WERI-Rb-1 (cell line): ENCODE measurements around the gene CASTOR1.
A peak's percentile ranks its signal among the peaks of the same experiment; 100 is the strongest.

Experiments
- DNase-seq: peaks from one replicate; pipeline ENCODE4 v3.0.0-alpha.2; 2020
- H3K27ac ChIP-seq: fragments of 250-450 bp; sonication (Bioruptor Pico); 2 replicates; pipeline ENCODE4 v1.5.1; 2020; ENCODE audit warnings: mild to moderate bottlenecking, moderate library complexity
- H3K27me3 ChIP-seq: fragments of 250-450 bp; sonication (Bioruptor Pico); 2 replicates; pipeline ENCODE4 v1.5.1; 2021; ENCODE audit warnings: mild to moderate bottlenecking, low read depth, moderate library complexity; ENCODE audit not compliant: insufficient read depth, severe bottlenecking
- H3K36me3 ChIP-seq: fragments of 250-450 bp; sonication (Bioruptor Pico); 2 replicates; pipeline ENCODE4 v1.5.1; 2020; ENCODE audit warnings: mild to moderate bottlenecking, moderate library complexity
- H3K4me3 ChIP-seq: 2 replicates; pipeline ENCODE4 v1.5.1; 2011; ENCODE audit warnings: low read depth, mild to moderate bottlenecking, control low read depth, low read length
- H3K9me3 ChIP-seq: fragments of 250-450 bp; sonication (Bioruptor Pico); 2 replicates; pipeline ENCODE4 v1.5.1; 2021; ENCODE audit warnings: mild to moderate bottlenecking, moderate library complexity; ENCODE audit not compliant: severe bottlenecking
- TF ChIP-seq, protein P1 (sequence below): IDR thresholded peaks from 2 replicates; pipeline ENCODE4 v1.5.1; 2011; ENCODE audit warnings: low read depth, mild to moderate bottlenecking, control low read depth, inconsistent platforms, low read length

CASTOR1 gene

DNA sequence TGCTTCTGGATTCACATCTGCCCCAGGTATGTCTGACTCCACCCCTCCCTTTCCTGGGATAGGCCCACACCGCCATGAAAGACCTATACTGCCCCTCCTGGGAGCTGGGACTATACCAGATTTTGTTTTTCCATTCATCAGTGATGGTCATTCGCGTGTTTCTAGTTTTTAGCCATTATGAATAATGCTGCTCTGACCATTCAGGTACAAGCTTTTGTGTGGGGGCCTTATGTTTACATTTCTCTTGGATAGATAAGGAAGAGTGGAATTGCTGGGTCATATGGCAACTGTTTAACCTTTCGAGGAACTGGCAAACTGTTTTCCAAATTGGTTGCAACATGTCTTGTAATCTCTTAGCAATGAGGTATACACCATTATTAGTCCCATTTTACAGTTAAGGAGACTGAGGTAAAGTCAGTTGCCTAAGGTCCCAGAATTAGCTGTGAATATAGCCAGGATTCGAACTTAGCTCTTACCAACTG lies 38.6 kb upstream of the CASTOR1 start:
- no peak overlapping the region for H3K27ac ChIP-seq
- no peaks in the 10 kb centered on the region for H3K27me3 ChIP-seq
- H3K36me3 ChIP-seq: peaks cover 19% of the 10 kb centered on the region
- TF ChIP-seq, protein P1, sequence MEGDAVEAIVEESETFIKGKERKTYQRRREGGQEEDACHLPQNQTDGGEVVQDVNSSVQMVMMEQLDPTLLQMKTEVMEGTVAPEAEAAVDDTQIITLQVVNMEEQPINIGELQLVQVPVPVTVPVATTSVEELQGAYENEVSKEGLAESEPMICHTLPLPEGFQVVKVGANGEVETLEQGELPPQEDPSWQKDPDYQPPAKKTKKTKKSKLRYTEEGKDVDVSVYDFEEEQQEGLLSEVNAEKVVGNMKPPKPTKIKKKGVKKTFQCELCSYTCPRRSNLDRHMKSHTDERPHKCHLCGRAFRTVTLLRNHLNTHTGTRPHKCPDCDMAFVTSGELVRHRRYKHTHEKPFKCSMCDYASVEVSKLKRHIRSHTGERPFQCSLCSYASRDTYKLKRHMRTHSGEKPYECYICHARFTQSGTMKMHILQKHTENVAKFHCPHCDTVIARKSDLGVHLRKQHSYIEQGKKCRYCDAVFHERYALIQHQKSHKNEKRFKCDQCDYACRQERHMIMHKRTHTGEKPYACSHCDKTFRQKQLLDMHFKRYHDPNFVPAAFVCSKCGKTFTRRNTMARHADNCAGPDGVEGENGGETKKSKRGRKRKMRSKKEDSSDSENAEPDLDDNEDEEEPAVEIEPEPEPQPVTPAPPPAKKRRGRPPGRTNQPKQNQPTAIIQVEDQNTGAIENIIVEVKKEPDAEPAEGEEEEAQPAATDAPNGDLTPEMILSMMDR: no peak
- no peaks in the 10 kb centered on the region for H3K9me3 ChIP-seq
- no peak overlapping the region for H3K4me3 ChIP-seq
- DNase-seq: peak; percentile 27

DNA sequence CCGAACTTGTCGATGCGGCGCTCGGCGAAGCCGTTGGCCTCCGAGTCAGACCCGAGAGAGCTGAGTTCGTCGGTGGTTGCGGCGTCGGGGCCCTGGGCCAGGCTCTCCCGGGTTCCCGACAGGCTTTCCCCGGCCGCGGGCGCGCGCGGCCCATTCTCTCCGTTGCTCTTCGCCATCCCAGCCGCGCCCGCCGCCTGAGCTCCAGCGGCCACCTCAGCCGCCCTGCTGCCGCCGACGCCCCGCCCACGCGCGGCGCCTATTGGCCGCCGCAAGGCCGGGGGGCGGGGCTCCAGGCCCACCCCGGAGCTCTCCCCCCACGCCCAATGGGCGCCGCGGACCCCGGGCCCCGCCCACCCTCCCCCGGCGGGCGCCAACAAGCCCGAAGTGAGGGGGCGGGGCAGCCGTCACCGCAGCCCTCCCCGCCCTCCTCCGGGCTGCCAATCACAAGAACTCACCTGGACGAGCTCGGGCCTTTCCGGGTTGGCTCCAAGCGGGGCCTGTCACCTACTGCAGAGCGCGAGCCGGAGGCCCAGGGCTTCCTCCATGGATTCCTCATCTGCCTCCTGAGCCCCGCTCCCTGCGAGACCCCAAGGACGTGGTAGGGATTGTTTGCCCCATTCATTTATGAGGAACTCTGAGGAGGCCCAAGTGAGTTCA lies 37.5 kb upstream of the CASTOR1 start, which contains the start of gene TBC1D10A:
TBC1D10A (minus strand) TSS at position 236 of the 657 bp plus-strand sequence; CDS start at position 176, 60 bp downstream.
- Histone ChIP-seq H3K9me3 (no peaks in the 10 kb centered on the region), H3K4me3 (peak within 1 kb of the TSS; percentile 74), H3K27me3 (no peaks in the 10 kb centered on the region), H3K36me3 (peaks cover 17% of the 10 kb centered on the region), H3K27ac (peak within 1 kb of the TSS; percentile 88)
- TF ChIP-seq, protein P1: no peak
- DNase-seq: peak; percentile 91

DNA sequence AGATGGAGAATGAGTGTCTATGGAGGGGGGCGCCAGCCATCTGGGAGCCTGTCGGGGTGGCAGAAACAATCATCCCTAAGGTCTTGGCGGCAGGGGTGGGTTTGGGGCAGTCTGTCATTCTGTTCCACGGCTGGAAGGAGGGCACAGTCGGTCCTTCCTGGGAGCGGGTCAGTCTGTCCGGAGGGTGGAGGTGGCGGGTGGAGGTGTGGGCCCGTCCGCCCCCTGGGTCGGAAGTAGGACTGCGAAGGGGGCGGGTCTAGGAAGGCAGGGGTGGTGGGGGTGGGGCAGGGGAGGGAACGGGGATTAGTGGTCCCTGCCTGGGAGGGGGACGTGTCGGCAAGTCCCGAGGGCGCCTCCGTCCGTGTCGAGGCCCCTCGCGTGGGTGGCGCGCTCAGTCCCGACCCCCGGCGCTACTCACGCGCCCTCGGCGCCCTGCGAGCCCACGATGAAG lies 37.0 kb upstream of the CASTOR1 start:
- Histone ChIP-seq H3K9me3 (no peaks in the 10 kb centered on the region), H3K36me3 (peaks cover 12% of the 10 kb centered on the region), H3K27me3 (no peaks in the 10 kb centered on the region), H3K27ac (peak overlapping the region; percentile 88), H3K4me3 (peak overlapping the region; percentile 74)
- TF ChIP-seq, protein P1: no peak
- peak; percentile 46 for DNase-seq

DNA sequence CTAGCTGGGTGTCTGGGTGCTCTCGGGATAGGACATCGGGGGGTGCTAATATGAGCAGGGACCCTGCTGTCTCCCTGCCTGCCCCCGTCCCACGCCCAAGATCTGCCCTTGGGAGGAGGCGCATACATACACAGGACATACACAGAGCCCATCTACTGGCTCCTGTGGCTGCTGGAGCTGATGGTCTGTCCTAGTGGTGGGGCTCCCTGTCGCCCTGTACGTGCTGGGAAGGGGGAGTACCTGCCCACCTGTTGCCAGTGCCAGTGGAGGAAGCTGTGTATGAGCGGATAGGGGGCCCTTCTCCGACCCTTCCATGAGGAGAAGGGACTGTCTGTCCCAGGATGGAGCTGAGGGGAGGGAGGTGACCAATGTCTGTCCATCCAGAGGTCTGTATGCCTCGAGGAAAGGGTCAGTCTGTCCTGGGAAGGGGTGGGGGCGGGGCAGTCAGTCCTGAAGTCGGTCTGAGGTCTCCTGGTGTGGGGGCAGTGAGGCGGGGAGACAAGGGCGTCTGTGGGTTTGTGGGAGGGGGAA lies 36.5 kb upstream of the CASTOR1 start:
- peak overlapping the region; percentile 74 for H3K4me3 ChIP-seq
- TF ChIP-seq, protein P1: no peak
- no peaks in the 10 kb centered on the region for H3K27me3 ChIP-seq
- no peaks in the 10 kb centered on the region for H3K9me3 ChIP-seq
- DNase-seq: no peak
- peaks cover 15% of the 10 kb centered on the region for H3K36me3 ChIP-seq
- peak overlapping the region; percentile 35 for H3K27ac ChIP-seq

DNA sequence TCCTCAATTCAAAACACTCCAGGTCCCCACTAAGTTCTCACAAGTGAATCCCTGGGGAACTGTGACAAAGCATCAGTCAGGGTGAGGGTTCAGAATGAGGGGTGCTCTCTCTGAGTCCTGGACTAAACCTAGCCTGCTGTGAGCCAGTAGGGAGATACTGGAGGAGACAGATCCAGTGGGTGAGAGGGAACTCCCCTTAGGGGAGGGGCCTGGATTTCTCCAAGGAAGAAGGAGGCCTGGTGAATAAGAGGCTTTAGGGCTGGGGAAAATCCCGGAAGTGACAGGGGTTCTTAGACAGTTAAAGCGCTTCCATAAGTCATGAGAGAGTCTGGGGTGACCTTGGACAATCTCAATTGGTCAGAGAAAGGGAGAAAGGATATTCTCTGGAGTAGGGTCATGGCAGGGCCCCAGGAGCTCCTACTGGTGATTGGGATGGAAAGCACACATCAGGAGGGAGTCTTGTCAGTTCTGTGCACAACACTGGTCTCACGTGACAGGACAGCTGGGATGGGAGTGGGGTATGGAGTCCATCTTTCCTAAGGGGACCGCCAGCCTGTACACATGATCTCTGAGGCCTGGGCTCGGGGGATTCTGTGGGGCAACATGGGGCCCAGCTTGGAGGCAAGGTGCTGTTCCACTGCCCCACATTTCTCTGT lies 35.9 kb upstream of the CASTOR1 start:
- TF ChIP-seq, protein P1: no peak
- no peaks in the 10 kb centered on the region for H3K27me3 ChIP-seq
- DNase-seq: peak; percentile 90
- peak overlapping the region; percentile 74 for H3K4me3 ChIP-seq
- peak overlapping the region; percentile 35 for H3K27ac ChIP-seq
- no peaks in the 10 kb centered on the region for H3K9me3 ChIP-seq
- peaks cover 14% of the 10 kb centered on the region for H3K36me3 ChIP-seq
